Lower lobe of right lung (tissue), 2 donors: ENCODE measurements around the gene HIVEP2. TPM values are rescaled to one million over a fixed set of nuclear protein-coding genes. Genes with fewer than 3 reads are reported as not detected.

ENCODE experiments used
- ATAC-seq, 2 donors: fragments of 200-7000 bp; cut with Tn5 transposase; one replicate each; pipeline ENCODE4 v1.9.1; 2020 to 2022; ENCODE audit warnings: mild to moderate bottlenecking in 2 of 2, moderate library complexity in 2 of 2
- DNase-seq: peaks from one replicate; pipeline ENCODE4 v3.0.0-alpha.2; 2020
- H3K27ac ChIP-seq: fragments of 200-600 bp; one replicate; pipeline ENCODE4 v1.8.0; 2022
- H3K27me3 ChIP-seq: fragments of 200-600 bp; one replicate; pipeline ENCODE4 v1.8.0; 2022; ENCODE audit warnings: low read depth
- H3K36me3 ChIP-seq: fragments of 200-600 bp; one replicate; pipeline ENCODE4 v1.8.0; 2022; ENCODE audit warnings: mild to moderate bottlenecking
- H3K4me1 ChIP-seq: fragments of 200-600 bp; one replicate; pipeline ENCODE4 v1.8.0; 2022
- H3K4me3 ChIP-seq: fragments of 200-600 bp; one replicate; pipeline ENCODE4 v1.8.0; 2022; ENCODE audit warnings: mild to moderate bottlenecking
- H3K9me3 ChIP-seq: fragments of 200-600 bp; one replicate; pipeline ENCODE4 v1.8.0; 2022
- intact Hi-C: fragments of 100-400 bp; cut with DNase I; formaldehyde crosslinking; loops from one replicate; pipeline ENCODE4 v1.11.0; 2022
- total RNA-seq: library from RNA; stranded (reverse); fragmentation: NEBNext Ultra II Directional; extraction: Animal tissue kit (Norgen Biotek cat#: 25700); gene quantifications from one replicate; pipeline ENCODE4 v1.2.1, GENCODE V29; 2021
- TF ChIP-seq, protein P1 (sequence below): fragments of 200-600 bp; IDR thresholded peaks from one replicate; pipeline ENCODE4 v1.8.0; 2022; ENCODE audit warnings: antibody characterized with exemption, mild to moderate bottlenecking
- donor health status: DM: no; HTN: yes; CAD: no; lungs with severe emphysema.

The HIVEP2 gene
- total RNA-seq, 1 donor from 2014 or later, result 13.1 TPM

DNA sequence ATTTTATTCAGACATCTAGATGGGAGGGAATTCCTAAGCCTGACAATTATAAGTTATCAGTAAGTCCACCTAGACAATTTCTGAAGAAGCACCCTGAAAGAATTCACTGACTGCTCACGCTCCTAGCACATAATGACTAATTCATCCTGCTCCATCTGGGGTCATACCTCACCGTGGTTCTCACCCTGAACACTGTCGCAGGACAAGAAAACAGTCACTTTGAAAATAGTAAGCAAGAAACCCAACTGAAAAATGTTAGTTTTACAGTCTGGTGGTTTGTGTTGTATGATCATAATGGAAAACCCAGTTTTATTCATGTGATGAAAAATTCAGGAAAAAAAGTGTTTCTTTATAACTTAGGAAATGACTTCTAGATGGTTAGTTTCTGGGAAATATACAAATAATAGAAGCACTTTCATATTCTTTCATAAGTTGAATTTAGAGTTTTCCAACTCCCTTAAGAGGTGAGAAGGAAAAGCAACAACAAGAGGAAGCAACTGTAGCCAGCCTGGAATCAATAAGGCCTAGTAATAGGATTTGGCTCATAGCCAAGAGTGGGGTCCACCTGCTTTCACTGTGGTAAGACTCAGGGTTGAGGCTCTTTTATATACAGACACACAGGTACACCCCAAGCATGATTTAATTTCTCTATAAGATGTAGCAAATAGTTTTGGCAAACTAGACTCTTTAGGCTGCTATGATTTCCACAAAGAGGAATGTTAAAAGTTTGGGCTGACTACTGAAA, 94.1 kb downstream of the HIVEP2 start:
- intact Hi-C loops, result no loop called here

DNA sequence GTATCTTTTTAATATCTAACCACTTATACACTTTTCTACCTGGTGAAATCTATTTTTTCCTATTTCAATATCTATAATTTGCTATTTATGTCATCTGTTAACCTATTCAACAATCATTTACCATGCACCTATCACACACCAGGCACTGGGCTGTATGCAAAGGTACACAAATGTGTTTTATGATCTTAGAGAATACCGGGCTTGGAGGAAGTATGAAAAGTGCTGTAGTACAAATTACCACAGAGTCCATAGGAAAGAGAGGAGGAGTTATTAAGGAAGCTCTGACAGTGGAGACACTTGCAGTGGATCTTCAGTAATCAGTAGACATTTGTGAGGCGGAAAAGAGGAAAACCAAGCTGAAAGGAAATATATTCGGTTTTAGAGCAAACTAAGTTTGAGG, 96.0 kb downstream of the HIVEP2 start:
- no peak for ATAC-seq
- peaks cover 50% of the 10 kb centered on the region for H3K4me1 ChIP-seq
- TF ChIP-seq, protein P1, sequence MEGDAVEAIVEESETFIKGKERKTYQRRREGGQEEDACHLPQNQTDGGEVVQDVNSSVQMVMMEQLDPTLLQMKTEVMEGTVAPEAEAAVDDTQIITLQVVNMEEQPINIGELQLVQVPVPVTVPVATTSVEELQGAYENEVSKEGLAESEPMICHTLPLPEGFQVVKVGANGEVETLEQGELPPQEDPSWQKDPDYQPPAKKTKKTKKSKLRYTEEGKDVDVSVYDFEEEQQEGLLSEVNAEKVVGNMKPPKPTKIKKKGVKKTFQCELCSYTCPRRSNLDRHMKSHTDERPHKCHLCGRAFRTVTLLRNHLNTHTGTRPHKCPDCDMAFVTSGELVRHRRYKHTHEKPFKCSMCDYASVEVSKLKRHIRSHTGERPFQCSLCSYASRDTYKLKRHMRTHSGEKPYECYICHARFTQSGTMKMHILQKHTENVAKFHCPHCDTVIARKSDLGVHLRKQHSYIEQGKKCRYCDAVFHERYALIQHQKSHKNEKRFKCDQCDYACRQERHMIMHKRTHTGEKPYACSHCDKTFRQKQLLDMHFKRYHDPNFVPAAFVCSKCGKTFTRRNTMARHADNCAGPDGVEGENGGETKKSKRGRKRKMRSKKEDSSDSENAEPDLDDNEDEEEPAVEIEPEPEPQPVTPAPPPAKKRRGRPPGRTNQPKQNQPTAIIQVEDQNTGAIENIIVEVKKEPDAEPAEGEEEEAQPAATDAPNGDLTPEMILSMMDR, result no peak

More for the DNA sequence above, 94.1 kb downstream of the HIVEP2 start:
- no peaks in the 10 kb centered on the region for H3K9me3 ChIP-seq
- ATAC-seq (no peak), DNase-seq (no peak)
- no peak overlapping the region for H3K4me3 ChIP-seq
- TF ChIP-seq, protein P1, result no peak
- no peaks in the 10 kb centered on the region for H3K27me3 ChIP-seq
- H3K27ac ChIP-seq, result no peak overlapping the region
- H3K4me1 ChIP-seq, result peaks cover 34% of the 10 kb centered on the region
- no peaks in the 10 kb centered on the region for H3K36me3 ChIP-seq

DNA sequence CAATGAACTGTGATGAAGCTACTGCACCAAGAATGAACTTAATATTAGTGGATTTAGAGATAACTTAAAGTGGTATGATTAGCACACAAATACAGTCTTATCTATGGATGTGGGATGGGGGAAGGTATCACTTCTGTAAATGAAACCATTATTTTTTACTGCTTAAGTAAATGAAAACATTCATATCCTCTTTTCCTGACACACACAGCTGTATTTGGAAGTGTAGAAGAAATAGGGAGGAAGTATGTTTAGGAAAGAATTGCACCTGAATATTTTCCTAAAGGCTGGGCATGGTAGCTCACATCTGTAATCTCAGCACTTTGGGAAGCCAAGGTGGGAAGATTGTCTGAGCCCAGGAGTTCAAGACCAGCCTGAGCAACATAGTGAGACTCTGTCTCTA, 96.8 kb downstream of the HIVEP2 start:
- TF ChIP-seq, protein P1, result no peak
- Histone ChIP-seq H3K27ac (no peak overlapping the region), H3K9me3 (no peaks in the 10 kb centered on the region), H3K36me3 (no peaks in the 10 kb centered on the region), H3K4me1 (peaks cover 50% of the 10 kb centered on the region), H3K4me3 (no peak overlapping the region), H3K27me3 (no peaks in the 10 kb centered on the region)
- intact Hi-C loops, result no loop called here
- DNase-seq (no peak), ATAC-seq (no peak)

More for the DNA sequence above, 96.0 kb downstream of the HIVEP2 start:
- no peak for DNase-seq
- no peaks in the 10 kb centered on the region for H3K9me3 ChIP-seq
- H3K4me3 ChIP-seq, result no peak overlapping the region
- H3K27me3 ChIP-seq, result no peaks in the 10 kb centered on the region
- no peak overlapping the region for H3K27ac ChIP-seq
- intact Hi-C loops, result no loop called here
- H3K36me3 ChIP-seq, result no peaks in the 10 kb centered on the region

DNA sequence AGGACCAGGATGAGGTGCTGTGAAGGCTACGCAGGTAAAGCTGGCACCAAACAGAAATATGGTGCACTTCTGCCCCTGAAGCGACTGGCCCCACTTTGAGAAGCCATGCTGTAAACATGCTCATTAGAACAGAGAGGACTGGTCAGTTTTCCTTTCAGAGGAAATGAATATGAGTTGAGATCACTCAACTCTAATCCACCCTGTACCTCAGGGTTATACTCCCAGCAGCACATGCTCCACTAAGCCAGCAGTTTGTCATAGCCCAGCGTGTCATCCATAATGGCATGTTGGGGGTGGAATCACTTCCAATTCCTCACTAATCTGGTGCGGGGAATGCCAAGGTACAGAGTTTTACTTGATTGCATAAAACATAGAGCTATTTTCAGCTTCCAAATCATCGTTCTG, 98.1 kb downstream of the HIVEP2 start:
- H3K27ac ChIP-seq, result peak overlapping the region; percentile 73
- no peak overlapping the region for H3K4me3 ChIP-seq
- ATAC-seq (peak; percentile 26 to 38), DNase-seq (no peak)
- intact Hi-C loops, result no loop called here
- no peaks in the 10 kb centered on the region for H3K9me3 ChIP-seq
- TF ChIP-seq, protein P1, result no peak
- no peaks in the 10 kb centered on the region for H3K27me3 ChIP-seq
- H3K4me1 ChIP-seq, result peaks cover 59% of the 10 kb centered on the region
- no peaks in the 10 kb centered on the region for H3K36me3 ChIP-seq

DNA sequence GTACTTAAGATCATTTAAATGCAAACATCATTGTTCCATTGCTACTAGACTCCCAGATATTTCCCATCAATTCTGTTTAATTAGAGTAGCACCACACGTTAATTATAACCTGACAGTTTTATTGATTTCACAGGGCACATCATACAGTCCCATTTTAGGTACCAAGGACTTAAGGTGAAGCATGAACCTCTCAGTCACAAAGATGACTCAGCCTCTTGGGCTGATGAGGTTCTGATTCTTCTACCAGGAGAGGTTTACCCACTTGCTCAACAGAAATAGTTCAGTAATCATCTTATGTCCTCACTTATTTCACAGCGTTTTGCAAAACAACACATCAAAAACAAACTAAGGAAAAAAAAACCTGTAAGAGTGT, 98.5 kb downstream of the HIVEP2 start:
- TF ChIP-seq, protein P1, result no peak
- Histone ChIP-seq H3K27ac (peak overlapping the region; percentile 73), H3K27me3 (no peaks in the 10 kb centered on the region), H3K4me1 (peaks cover 63% of the 10 kb centered on the region), H3K9me3 (no peaks in the 10 kb centered on the region), H3K36me3 (no peaks in the 10 kb centered on the region), H3K4me3 (no peak overlapping the region)
- peak; percentile 41 to 74 for ATAC-seq
- DNase-seq, result no peak
- intact Hi-C loops, result no loop called here
